Mononuclear cell (primary cell): Measurements from ENCODE around the gene SPATS2L. TPM values are rescaled to one million over a fixed set of nuclear protein-coding genes. Genes with fewer than 3 reads are reported as not detected.

Experiments
- H3K27me3 ChIP-seq: 2 replicates; pipeline ENCODE4 v1.6.0; 2011; ENCODE audit warnings: low read length, control low read depth; ENCODE audit not compliant: insufficient read depth
- H3K4me1 ChIP-seq: 2 replicates; pipeline ENCODE4 v1.5.1; 2011; ENCODE audit warnings: mild to moderate bottlenecking, low read length, control low read depth; ENCODE audit not compliant: insufficient read depth
- H3K4me3 ChIP-seq: 2 replicates; pipeline ENCODE4 v1.5.1; 2011; ENCODE audit warnings: mild to moderate bottlenecking, low read length, moderate library complexity
- H3K9me3 ChIP-seq: 2 replicates; pipeline ENCODE4 v1.5.1; 2011; ENCODE audit warnings: low read depth, mild to moderate bottlenecking, control low read depth, low read length
- total RNA-seq: library from RNA; depleted of rRNA; stranded (reverse); fragments of >200 nt; gene quantifications from one replicate; pipeline ENCODE4 v1.2.3, GENCODE V29; 2012

Gene SPATS2L
- total RNA-seq, 1 donor, result 3.5 TPM

DNA sequence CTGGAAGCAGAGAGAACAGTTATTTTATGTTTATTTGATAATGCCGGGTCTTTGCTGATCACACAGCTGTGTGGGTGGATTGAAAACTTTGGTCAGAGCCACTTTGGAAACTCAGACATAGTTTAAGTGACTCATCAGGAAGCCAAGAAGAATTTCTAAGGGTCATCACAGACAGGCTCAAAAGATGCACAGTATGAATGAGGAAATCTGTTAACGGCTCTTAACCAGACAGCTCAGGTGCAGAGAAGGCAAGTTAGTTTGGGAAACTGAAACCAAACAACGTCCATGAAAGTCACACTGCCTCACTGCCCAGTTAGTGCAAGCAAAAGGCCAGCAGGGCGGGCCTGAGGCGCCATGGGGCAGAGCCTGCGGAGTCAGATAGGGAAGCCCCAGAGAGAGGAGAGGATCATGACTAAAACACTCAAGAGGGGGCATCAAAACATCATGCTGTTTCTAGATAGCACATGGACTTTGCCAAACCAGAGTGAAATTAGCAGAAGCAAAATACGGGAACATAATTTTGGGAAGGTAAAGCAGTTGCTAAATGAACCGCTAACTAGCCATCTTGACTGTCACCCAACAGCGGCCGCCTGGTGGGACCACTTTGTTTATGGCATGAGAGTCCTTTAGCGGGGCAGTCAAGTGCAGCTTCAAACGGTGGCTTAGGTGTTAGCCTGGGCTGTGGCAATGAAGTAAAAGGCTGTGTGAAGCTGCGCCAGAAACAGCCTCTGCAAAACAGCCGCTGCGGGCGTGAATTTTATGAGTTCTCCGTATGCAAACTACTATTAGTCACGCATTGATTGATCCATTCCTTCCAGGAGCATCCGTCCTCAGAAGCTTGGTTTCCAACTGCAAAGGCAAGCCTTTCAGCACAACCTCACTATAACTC is 102.2 kb downstream of the SPATS2L start:
- no peaks in the 10 kb centered on the region for H3K27me3 ChIP-seq
- H3K4me3 ChIP-seq, result no peak overlapping the region
- no peaks in the 10 kb centered on the region for H3K9me3 ChIP-seq
- peaks cover 20% of the 10 kb centered on the region for H3K4me1 ChIP-seq

GRCh38 chr2:200411831-200412230 is 105.3 kb downstream of the SPATS2L start:
- no peak overlapping the region for H3K4me3 ChIP-seq
- no peaks in the 10 kb centered on the region for H3K9me3 ChIP-seq
- no peaks in the 10 kb centered on the region for H3K27me3 ChIP-seq
- no peaks in the 10 kb centered on the region for H3K4me1 ChIP-seq

DNA sequence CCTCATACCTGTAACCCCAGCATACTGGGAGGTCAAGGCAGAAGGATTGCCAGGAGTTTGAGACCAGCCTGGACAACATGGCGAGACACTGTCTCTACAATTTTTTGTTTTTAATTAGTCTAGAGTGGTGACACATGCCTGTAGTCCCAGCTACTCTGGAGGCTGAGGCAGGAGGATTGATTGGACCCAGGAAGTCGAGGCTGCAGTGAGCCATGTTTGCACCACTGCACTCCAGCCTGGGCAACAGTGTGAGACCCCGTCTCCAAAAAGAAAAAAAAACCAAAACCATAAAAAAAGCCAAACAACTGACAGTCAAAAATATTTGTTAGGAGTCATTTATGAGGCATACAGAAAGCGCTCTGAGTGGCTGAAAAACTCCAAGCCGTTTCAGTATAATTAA is 107.9 kb downstream of the SPATS2L start:
- H3K27me3 ChIP-seq, result no peaks in the 10 kb centered on the region
- no peaks in the 10 kb centered on the region for H3K4me1 ChIP-seq
- no peaks in the 10 kb centered on the region for H3K9me3 ChIP-seq
- H3K4me3 ChIP-seq, result no peak overlapping the region

DNA sequence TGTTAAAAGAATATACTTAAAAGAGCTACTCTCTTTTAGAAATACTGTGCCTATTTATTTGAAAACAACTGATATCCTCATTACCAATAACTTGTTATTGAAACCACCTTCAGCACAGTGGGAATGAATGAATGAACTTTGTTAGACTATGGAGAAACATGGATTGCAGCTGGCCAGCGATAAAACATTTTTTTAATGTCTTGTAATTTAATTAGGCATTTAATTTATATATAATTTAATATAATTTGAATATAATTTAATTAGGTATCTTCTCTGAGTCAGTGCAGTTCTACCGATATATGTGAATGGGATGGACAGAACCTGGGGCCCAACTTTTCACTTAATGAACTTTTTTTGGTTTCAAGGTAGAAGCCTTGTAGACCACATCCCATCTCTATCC is 109.0 kb downstream of the SPATS2L start:
- H3K9me3 ChIP-seq, result no peaks in the 10 kb centered on the region
- no peaks in the 10 kb centered on the region for H3K4me1 ChIP-seq
- H3K27me3 ChIP-seq, result no peaks in the 10 kb centered on the region
- H3K4me3 ChIP-seq, result no peak overlapping the region

DNA sequence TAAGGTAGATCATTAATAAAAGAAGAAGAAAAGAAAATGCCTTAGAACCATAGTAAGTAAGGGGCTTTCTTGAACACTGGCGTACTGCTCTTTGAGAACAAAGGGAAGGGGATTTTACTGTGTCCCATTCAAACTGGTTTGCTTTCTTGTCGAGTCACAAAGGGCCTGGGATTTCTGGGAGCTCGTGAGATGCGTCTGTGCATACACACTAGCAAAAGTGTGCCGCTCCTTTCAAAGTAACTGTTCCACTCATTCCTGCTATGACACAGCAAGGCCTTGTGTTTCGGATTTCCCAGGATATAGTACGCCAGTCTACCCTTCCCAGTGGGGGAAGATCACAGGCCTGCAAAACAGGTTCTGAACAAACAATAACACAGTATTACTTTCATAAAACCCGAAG is 110.4 kb downstream of the SPATS2L start:
- Histone ChIP-seq H3K9me3 (no peaks in the 10 kb centered on the region), H3K27me3 (no peaks in the 10 kb centered on the region), H3K4me1 (no peaks in the 10 kb centered on the region), H3K4me3 (no peak overlapping the region)

GRCh38 chr2:200417366-200417765 is 110.9 kb downstream of the SPATS2L start:
- Histone ChIP-seq H3K27me3 (no peaks in the 10 kb centered on the region), H3K9me3 (no peaks in the 10 kb centered on the region), H3K4me1 (no peaks in the 10 kb centered on the region), H3K4me3 (no peak overlapping the region)

DNA sequence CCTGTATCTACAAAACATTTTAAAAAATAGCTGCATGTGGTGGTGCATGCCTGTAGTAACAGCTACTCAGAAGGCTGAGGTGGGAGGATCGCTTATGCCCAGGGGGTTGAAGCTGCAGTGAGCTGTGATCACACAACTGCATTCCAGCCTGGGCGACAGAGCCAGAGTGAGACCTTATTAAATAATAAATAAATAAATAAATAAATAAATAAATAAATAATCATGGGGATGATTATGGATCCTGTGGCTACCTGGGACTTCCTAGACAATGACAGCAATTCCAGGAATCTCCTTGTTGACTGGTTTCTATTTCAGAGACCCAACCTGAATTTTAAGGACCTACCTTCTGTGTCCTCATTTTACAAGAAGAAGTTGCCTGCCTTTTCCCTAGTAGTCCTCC is 111.9 kb downstream of the SPATS2L start:
- no peaks in the 10 kb centered on the region for H3K9me3 ChIP-seq
- no peaks in the 10 kb centered on the region for H3K27me3 ChIP-seq
- no peak overlapping the region for H3K4me3 ChIP-seq
- H3K4me1 ChIP-seq, result no peaks in the 10 kb centered on the region

DNA sequence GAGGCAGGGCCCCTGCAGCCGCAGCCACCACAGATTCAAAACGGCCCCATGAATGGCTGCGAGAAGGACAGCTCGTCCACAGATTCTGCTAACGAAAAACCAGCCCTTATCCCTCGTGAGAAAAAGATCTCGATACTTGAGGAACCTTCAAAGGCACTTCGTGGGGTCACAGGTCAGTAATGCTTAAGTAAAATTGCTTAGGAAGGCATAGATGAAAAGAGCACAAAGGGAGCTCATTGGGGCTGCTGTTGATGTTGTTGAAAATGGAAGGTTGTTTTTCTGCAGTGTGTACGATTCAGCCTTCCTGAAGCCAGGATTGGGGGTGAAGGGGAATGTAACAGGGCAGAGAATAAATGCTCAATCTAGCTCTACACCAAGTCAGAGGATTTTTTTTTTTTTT is 112.8 kb downstream of the SPATS2L start:
- Histone ChIP-seq H3K4me1 (no peaks in the 10 kb centered on the region), H3K27me3 (no peaks in the 10 kb centered on the region), H3K9me3 (no peaks in the 10 kb centered on the region)

GRCh38 chr2:200421270-200421669 is 114.8 kb downstream of the SPATS2L start:
- no peaks in the 10 kb centered on the region for H3K4me1 ChIP-seq
- H3K9me3 ChIP-seq, result no peaks in the 10 kb centered on the region
- H3K4me3 ChIP-seq, result no peak overlapping the region
- H3K27me3 ChIP-seq, result no peaks in the 10 kb centered on the region

More for the DNA sequence above, 112.8 kb downstream of the SPATS2L start:
- no peak overlapping the region for H3K4me3 ChIP-seq

- no peak overlapping the region for H3K4me3 ChIP-seq
- H3K27me3 ChIP-seq, result no peaks in the 10 kb centered on the region
- no peaks in the 10 kb centered on the region for H3K4me1 ChIP-seq
- H3K9me3 ChIP-seq, result no peaks in the 10 kb centered on the region
Observed at GRCh38 chr2:200422071-200422470, 115.6 kb downstream of the SPATS2L start.

- Histone ChIP-seq H3K27me3 (no peaks in the 10 kb centered on the region), H3K4me3 (no peak overlapping the region), H3K9me3 (no peaks in the 10 kb centered on the region), H3K4me1 (no peaks in the 10 kb centered on the region)
Observed at GRCh38 chr2:200422532-200423261, 116.2 kb downstream of the SPATS2L start.

DNA sequence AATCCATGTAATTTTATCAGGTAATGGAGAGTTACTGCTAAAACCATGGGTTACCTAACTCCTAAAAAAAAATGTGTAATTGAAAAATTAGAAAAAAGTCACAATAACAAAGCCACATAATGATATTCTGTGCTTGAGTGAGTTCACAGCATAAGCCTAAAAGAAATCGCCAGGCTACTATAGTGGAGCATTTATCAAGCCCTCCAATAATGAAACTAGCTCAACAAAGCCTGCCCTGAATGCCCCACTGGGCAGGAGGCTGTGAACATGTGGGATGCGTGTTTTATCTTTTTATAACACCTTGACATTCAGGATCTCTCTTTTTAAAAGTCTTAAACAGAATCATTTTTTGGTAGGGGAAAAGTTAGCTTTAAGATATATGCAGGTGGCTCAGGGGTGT is 117.0 kb downstream of the SPATS2L start:
- no peaks in the 10 kb centered on the region for H3K9me3 ChIP-seq
- no peaks in the 10 kb centered on the region for H3K4me1 ChIP-seq
- H3K27me3 ChIP-seq, result no peaks in the 10 kb centered on the region
- no peak overlapping the region for H3K4me3 ChIP-seq

GRCh38 chr2:200425026-200425821 is 118.7 kb downstream of the SPATS2L start:
- Histone ChIP-seq H3K4me3 (no peak overlapping the region), H3K4me1 (no peaks in the 10 kb centered on the region), H3K27me3 (no peaks in the 10 kb centered on the region), H3K9me3 (no peaks in the 10 kb centered on the region)

GRCh38 chr2:200426754-200427153 is 120.3 kb downstream of the SPATS2L start:
- no peaks in the 10 kb centered on the region for H3K27me3 ChIP-seq
- no peaks in the 10 kb centered on the region for H3K4me1 ChIP-seq
- H3K4me3 ChIP-seq, result no peak overlapping the region
- H3K9me3 ChIP-seq, result no peaks in the 10 kb centered on the region
